K562 (cell line): ENCODE results near the gene MASP1. TPM values are rescaled to one million over a fixed set of nuclear protein-coding genes. Genes with fewer than 3 reads are reported as not detected.

Experiments
- ATF7 ChIP-seq: fragments of 450-650 bp; IDR thresholded peaks from 2 replicates; pipeline ENCODE4 v1.7.1; 2014; ENCODE audit warnings: mild to moderate bottlenecking, moderate library complexity
- CBFA2T3 ChIP-seq: fragments of 450-650 bp; IDR thresholded peaks from 2 replicates; pipeline ENCODE4 v1.6.1; 2017
- EP300 ChIP-seq: IDR thresholded peaks from 2 replicates; pipeline ENCODE4 v1.6.1; 2012; ENCODE audit warnings: low read length, improper control_type of control experiment
- JUND ChIP-seq, 2 experiments: IDR thresholded peaks; 2 replicates in 1 of 2; 3 replicates in 1 of 2; pipeline ENCODE4 v1.6.1; 2011; ENCODE audit warnings: borderline replicate concordance in 2 of 2, low read depth in 2 of 2, low read length in 2 of 2, improper control_type of control experiment in 1 of 2, missing biosample characterization in 1 of 2, missing genetic modification characterization in 1 of 2, missing genetic modification reagents in 1 of 2
- KDM1A ChIP-seq, 2 experiments: fragments of 450-650 bp; IDR thresholded peaks; 2 replicates each; pipeline ENCODE4 v1.6.1; 2016; ENCODE audit warnings: mild to moderate bottlenecking in 2 of 2
- MAFK ChIP-seq: IDR thresholded peaks from 2 replicates; pipeline ENCODE4 v1.6.1; 2011; ENCODE audit warnings: low read length, improper control_type of control experiment
- NCOR1 ChIP-seq: fragments of 450-650 bp; IDR thresholded peaks from 2 replicates; pipeline ENCODE4 v1.6.1; 2016; ENCODE audit warnings: mild to moderate bottlenecking, moderate library complexity
- REST ChIP-seq, 2 experiments: fragments of 450-650 bp; formaldehyde crosslinking in 1 of 2; IDR thresholded peaks; 2 replicates each; pipeline versions ENCODE4 v1.4.0 to v1.6.1; 2014 to 2020; ENCODE audit warnings: mild to moderate bottlenecking in 2 of 2, borderline replicate concordance in 1 of 2, low read depth in 1 of 2
- RHOXF2B ChIP-seq: fragments of 250-450 bp; sonication (Bioruptor Pico); conservative IDR thresholded peaks from 2 replicates; pipeline ENCODE4 v1.5.1; 2021
- SRF ChIP-seq, 2 experiments: fragments of 250-450, 450-650 bp in 1 of 2; sonication (Bioruptor Pico) in 1 of 2; sonication (generic) in 1 of 2; formaldehyde crosslinking; IDR thresholded peaks; 2 replicates each; pipeline versions ENCODE4 v1.5.0 to v1.5.1; 2020 to 2022; ENCODE audit warnings: mild to moderate bottlenecking in 1 of 2, missing genetic modification reagents in 1 of 2
- U2AF1 ChIP-seq: fragments of 200-400 bp; formaldehyde crosslinking; optimal IDR thresholded peaks from 2 replicates; pipeline ENCODE3; 2017; ENCODE audit warnings: mild to moderate bottlenecking, low read depth, low read length, moderate library complexity
- ZBTB9 ChIP-seq: fragments of 450-650 bp; formaldehyde crosslinking; IDR thresholded peaks from 2 replicates; pipeline ENCODE4 v1.4.0; 2020; ENCODE audit warnings: mild to moderate bottlenecking, moderate library complexity
- ZNF217 ChIP-seq: sonication (generic); formaldehyde crosslinking; IDR thresholded peaks from 2 replicates; pipeline ENCODE4 v1.8.0; 2022; ENCODE audit warnings: mild to moderate bottlenecking, missing genetic modification reagents
- ZNF354B ChIP-seq: fragments of 250-450 bp; sonication (Bioruptor Pico); IDR thresholded peaks from 2 replicates; pipeline ENCODE4 v1.4.0; 2020
- ZNF444 ChIP-seq: fragments of 250-450 bp; sonication (Bioruptor Pico); IDR thresholded peaks from 2 replicates; pipeline ENCODE4 v1.4.0; 2020; ENCODE audit warnings: mild to moderate bottlenecking, moderate library complexity
- ZNF696 ChIP-seq: fragments of 250-450 bp; sonication (Bioruptor Pico); conservative IDR thresholded peaks from 2 replicates; pipeline ENCODE4 v1.4.0; 2020; ENCODE audit warnings: mild to moderate bottlenecking, moderate library complexity
- ZNF740 ChIP-seq, 3 experiments: fragments of 200-800 bp in 1 of 3; sonication (Bioruptor generic) in 1 of 3; sonication (generic) in 1 of 3; formaldehyde crosslinking in 1 of 3; IDR thresholded peaks; 2 replicates each; pipeline versions ENCODE4 v1.6.1 to v1.8.0; 2016 to 2022; ENCODE audit warnings: mild to moderate bottlenecking in 2 of 3, missing compliant biosample characterization in 2 of 3, missing genetic modification characterization in 2 of 3, missing genetic modification reagents in 1 of 3
- polyA plus RNA-seq, 8 experiments: library from polyadenylated mRNA; depleted of rRNA in 4 of 8; stranded (reverse) in 5 of 8; unstranded in 3 of 8; fragments of >200 nt; fragmentation: Nextera tagmentation in 2 of 8; fragmentation: Illumina TruSeq in 1 of 8; extraction: Ambion mirVana in 2 of 8; extraction: Trizol in 1 of 8; gene quantifications; 2 replicates each; pipeline versions ENCODE4 v1.2.1 to v1.2.3, GENCODE V29; 2011 to 2014; ENCODE audit warnings: inconsistent platforms in 1 of 8, missing spikeins in 1 of 8
- total RNA-seq, 7 experiments: library from RNA; depleted of rRNA in 6 of 7; stranded (reverse); fragments of >200 nt in 6 of 7; fragmentation: Illumina TruSeq in 2 of 7; extraction: Trizol in 2 of 7; gene quantifications; 2 replicates each; pipeline versions ENCODE4 v1.2.1 to v1.2.3, GENCODE V29; 2011 to 2021; ENCODE audit warnings: low replicate concordance in 1 of 7

Gene MASP1
- total and polyA plus RNA-seq, 9 of the 15 experiments (the other 6 are each of a cell fraction or from before 2014, with no cell fraction given) = 0.03 to 0.24 (median 0.20) TPM; not detected in 3

GRCh38 chr3:187186801-187187421, 104.6 kb downstream of the MASP1 start (continued):
- no peak for TF ChIP-seq ZNF740 (CRISPR knock-in tag; IDR thresholded peaks at IDR 0.05)
- TF ChIP-seq ZNF740 (tag; IDR thresholded peaks at IDR 0.05) = no peak
- TF ChIP-seq MAFK = peak; percentile 53; the same call in 1 of the 2 replicates
- peak in 1 of 2 experiments; percentile 51; a peak in 1 of 4 replicates for TF ChIP-seq KDM1A (IDR thresholded peaks at IDR 0.05)
- peak; percentile 40; the same call in 1 of the 2 replicates for TF ChIP-seq ATF7
- peak in 1 of 2 experiments; percentile 89; a peak in 1 of 4 replicates for TF ChIP-seq SRF (CRISPR knock-in tag; IDR thresholded peaks at IDR 0.05)
- no peak for TF ChIP-seq ZNF696
- TF ChIP-seq CBFA2T3 = peak; percentile 65
- TF ChIP-seq ZNF444 (CRISPR knock-in tag) = no peak
- peak; percentile 35; the same call in 1 of the 2 replicates for TF ChIP-seq EP300
- no peak for TF ChIP-seq ZBTB9 (CRISPR knock-in tag)
- peak; percentile 74 for TF ChIP-seq JUND (IDR thresholded peaks at IDR 0.05; ENCODE audit: borderline replicate concordance, low read depth, low read length)
- peak; percentile 76; the same call in 2 of the 3 replicates for TF ChIP-seq JUND (tag; IDR thresholded peaks at IDR 0.05; ENCODE audit: borderline replicate concordance, low read depth, low read length)
- TF ChIP-seq REST (IDR thresholded peaks at IDR 0.05; ENCODE audit: borderline replicate concordance) = peak; percentile 80
- no peak for TF ChIP-seq REST (CRISPR knock-in tag; IDR thresholded peaks at IDR 0.05; ENCODE audit: low read depth)
- TF ChIP-seq ZNF354B (CRISPR knock-in tag) = no peak
- no peak for TF ChIP-seq RHOXF2B
- peak; percentile 38; the same call in 1 of the 2 replicates for TF ChIP-seq NCOR1
- no peak for TF ChIP-seq ZNF217
- TF ChIP-seq U2AF1 = no peak
